GM19351 (cell line): ENCODE measurements around the gene DCLK3.

Experiments
- ATAC-seq: cut with Tn5 transposase; IDR thresholded peaks from one replicate; pipeline ENCODE4 v1.9.1; 2021; ENCODE audit warnings: mild to moderate bottlenecking, moderate library complexity; ENCODE audit not compliant: unreplicated experiment

DCLK3 gene

GRCh38 chr3:36713904-36714303 lies 50.4 kb downstream of the DCLK3 start:
- ATAC-seq: no peak

- no peak for ATAC-seq
Measured at GRCh38 chr3:36710606-36711005, 53.7 kb downstream of the DCLK3 start.

- ATAC-seq: no peak
Measured at GRCh38 chr3:36709826-36710365, 54.5 kb downstream of the DCLK3 start.

- ATAC-seq: no peak
Measured at GRCh38 chr3:36709281-36709680, 55.1 kb downstream of the DCLK3 start.

- ATAC-seq: peak; percentile 89
Measured at GRCh38 chr3:36707623-36708409, 56.5 kb downstream of the DCLK3 start.

GRCh38 chr3:36705015-36705414 lies 59.3 kb downstream of the DCLK3 start:
- ATAC-seq: no peak

- no peak for ATAC-seq
Measured at GRCh38 chr3:36704280-36704679, 60.1 kb downstream of the DCLK3 start.

GRCh38 chr3:36701249-36701572 lies 63.1 kb downstream of the DCLK3 start:
- no peak for ATAC-seq

- peak; percentile 93 for ATAC-seq
Measured at GRCh38 chr3:36700537-36701248, 63.7 kb downstream of the DCLK3 start.

- ATAC-seq: no peak
Measured at GRCh38 chr3:36698314-36698713, 66.0 kb downstream of the DCLK3 start.

- no peak for ATAC-seq
Measured at GRCh38 chr3:36697229-36698001, 66.9 kb downstream of the DCLK3 start.

- no peak for ATAC-seq
Measured at GRCh38 chr3:36696799-36697198, 67.6 kb downstream of the DCLK3 start.

- no peak for ATAC-seq
Measured at GRCh38 chr3:36695769-36696137, 68.6 kb downstream of the DCLK3 start.

- ATAC-seq: no peak
Measured at GRCh38 chr3:36695113-36695768, 69.1 kb downstream of the DCLK3 start.

GRCh38 chr3:36693670-36694069 lies 70.7 kb downstream of the DCLK3 start:
- ATAC-seq: peak; percentile 64

GRCh38 chr3:36689560-36689959 lies 74.8 kb downstream of the DCLK3 start:
- ATAC-seq: no peak

GRCh38 chr3:36688815-36689214 lies 75.5 kb downstream of the DCLK3 start:
- ATAC-seq: no peak

GRCh38 chr3:36686516-36686915 lies 77.8 kb downstream of the DCLK3 start:
- ATAC-seq: no peak

- peak; percentile 32 for ATAC-seq
Measured at GRCh38 chr3:36681867-36682266, 82.5 kb downstream of the DCLK3 start.

GRCh38 chr3:36680952-36681351 lies 83.4 kb downstream of the DCLK3 start:
- ATAC-seq: no peak
